Gastrocnemius medialis (tissue), 4 donors: ENCODE results near the gene RAB43.

Experiments used
- POLR2A ChIP-seq, 2 donors: fragments of 450-650 bp; IDR thresholded peaks; one replicate each; pipeline ENCODE4 v1.6.1; 2017; ENCODE audit warnings: antibody characterized with exemption in 2 of 2, mild to moderate bottlenecking in 2 of 2, moderate library complexity in 2 of 2
- TF ChIP-seq, protein P1 (sequence below), 5 experiments: fragments of 450-650 bp in 3 of 5; fragments of 200-600 bp in 2 of 5; sonication (generic) in 2 of 5; IDR thresholded peaks in 4 of 5; conservative IDR thresholded peaks in 1 of 5; 1 replicate in 4 of 5; 2 replicates in 1 of 5; pipeline ENCODE4 v1.5.1; 2016 to 2019; ENCODE audit warnings: antibody characterized with exemption in 5 of 5, mild to moderate bottlenecking in 3 of 5, moderate library complexity in 3 of 5

DNA sequence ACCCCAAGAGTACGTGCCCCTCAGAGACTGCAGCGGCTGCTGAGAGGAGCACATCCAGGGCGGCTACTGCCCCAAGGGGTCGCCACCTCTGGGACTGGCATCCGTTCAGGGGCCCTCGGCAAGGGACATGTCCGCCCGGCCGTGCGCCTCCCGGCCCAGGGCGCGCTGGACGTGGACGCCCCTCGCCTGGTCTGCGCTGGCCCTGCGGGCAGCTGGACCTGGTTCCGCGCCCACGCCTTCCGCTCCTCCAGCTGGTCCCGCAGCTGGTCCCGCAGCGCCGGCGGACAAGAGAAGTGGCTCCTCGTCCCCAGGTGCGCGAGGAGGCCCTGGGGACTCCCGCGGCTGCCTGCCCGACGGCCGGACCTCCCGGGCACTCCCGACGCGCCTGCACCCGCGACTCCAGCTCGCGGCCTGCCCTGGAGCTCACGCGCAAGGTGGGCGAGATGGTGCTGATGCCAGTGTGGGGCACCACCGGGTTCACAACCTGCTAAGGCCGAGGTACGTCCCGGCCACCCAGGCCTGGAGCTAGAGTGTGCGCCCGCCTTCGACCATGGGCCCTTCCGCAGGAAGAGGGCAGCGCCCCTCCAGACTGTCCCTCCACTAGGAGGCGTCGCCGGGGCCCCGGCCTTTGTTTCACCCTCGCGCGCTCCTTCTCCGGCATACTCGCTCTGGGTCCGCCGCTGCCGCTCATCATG lies 75.4 kb downstream of the RAB43 start:
- TF ChIP-seq, protein P1, sequence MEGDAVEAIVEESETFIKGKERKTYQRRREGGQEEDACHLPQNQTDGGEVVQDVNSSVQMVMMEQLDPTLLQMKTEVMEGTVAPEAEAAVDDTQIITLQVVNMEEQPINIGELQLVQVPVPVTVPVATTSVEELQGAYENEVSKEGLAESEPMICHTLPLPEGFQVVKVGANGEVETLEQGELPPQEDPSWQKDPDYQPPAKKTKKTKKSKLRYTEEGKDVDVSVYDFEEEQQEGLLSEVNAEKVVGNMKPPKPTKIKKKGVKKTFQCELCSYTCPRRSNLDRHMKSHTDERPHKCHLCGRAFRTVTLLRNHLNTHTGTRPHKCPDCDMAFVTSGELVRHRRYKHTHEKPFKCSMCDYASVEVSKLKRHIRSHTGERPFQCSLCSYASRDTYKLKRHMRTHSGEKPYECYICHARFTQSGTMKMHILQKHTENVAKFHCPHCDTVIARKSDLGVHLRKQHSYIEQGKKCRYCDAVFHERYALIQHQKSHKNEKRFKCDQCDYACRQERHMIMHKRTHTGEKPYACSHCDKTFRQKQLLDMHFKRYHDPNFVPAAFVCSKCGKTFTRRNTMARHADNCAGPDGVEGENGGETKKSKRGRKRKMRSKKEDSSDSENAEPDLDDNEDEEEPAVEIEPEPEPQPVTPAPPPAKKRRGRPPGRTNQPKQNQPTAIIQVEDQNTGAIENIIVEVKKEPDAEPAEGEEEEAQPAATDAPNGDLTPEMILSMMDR (IDR thresholded peaks at IDR 0.05 in 4 of 5, conservative IDR thresholded peaks at IDR 0.05 in 1 of 5) = no peak
- no peak for TF ChIP-seq POLR2A (IDR thresholded peaks at IDR 0.05)
